Measurements from ENCODE around the gene CTSD. TPM values are rescaled to one million over a fixed set of nuclear protein-coding genes. Genes with fewer than 3 reads are reported as not detected.

Gene CTSD
- total and polyA plus RNA-seq, 9 donors: 89.0 to 545 (median 191) TPM

DNA sequence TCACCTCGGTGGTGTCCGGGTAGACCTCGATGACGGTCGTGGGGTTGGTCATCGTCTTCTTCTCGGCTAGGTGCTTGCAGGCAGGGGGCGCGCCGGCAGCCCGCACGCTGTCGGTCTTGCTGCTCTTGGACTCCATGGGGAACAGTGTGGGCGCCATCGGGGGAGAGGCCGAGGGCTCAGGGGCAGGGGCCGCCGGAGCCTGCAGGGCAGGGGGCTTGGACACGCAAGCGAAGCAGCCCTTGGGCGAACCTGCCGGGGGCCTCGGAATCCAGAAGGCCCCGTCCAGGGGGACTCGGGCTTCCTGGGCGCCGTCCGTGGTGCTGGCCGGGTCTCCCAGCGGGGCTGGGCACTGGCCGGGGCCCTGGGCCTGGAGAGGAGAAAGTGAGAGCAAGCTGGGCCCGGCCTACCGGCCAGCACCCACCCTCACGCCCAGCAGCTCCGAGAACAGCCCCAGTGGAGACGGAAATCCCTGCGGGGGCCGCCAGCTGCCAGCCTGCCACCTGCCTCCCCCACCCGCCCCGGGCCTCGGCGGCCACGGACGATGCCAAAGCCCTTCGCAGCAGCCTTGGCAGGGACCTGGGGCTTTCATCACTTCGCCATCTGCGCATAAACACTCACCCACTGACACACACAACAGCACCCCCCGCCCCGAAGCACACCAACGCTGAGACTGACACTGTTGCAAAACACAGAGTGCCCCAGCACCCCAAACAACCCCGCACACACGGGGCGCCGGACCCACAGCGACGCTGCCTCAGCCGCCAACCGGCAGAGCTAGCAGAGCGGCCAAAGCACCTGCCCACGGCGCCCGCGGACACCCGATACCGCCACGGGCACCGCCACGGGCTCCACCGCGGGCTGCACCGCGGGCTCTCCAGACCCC, 15.7 kb downstream of the CTSD start:
- intact Hi-C loops (cut with DNase I): no loop called here
- peaks cover 6% of the 10 kb centered on the region for H3K4me1 ChIP-seq (ENCODE audit: insufficient read depth)

DNA sequence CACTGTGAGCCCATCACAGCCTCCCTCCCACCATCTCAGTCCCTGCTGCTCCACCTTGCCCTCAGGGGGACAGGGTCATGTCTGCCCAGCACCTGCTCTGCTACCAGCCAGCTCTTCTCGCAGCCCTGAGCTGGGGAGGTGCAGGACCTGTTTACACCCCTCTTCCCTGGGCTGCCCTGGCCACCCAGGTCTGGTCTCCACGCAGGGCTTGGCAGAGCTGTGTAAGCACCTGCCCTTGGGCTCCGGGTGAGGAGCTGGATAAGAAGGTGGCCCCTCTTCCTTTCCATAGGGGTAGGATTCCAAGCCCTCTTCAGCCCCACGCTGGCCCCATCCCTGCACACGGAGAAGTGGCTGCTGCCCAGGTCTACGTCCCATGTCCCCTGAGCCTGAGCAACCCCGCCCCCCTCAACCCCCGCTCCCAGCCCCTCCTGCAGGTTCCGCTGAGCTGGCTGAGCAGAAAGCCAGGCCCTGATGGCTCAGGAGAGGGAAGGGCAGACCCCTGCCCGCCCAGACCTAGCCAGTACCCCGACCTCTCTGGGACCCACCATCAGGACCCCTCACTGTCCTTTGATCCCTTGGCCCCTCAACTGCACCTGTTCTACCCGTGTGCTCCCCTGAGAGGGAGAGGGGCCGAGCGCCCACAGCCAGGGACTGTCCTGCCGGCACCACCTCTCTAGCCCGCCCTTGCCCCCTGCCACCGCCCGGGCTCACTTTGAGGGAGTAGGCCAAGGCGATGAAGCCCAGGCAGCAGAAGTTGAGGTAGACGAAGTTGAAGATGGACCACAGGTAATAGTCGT, 16.6 kb downstream of the CTSD start:
- Histone ChIP-seq H3K4me3 (no peak overlapping the region), H3K27me3 (no peaks in the 10 kb centered on the region), H3K9me3 (no peaks in the 10 kb centered on the region), H3K27ac (no peak overlapping the region), H3K36me3 (no peaks in the 10 kb centered on the region), H3K4me1 (ENCODE audit: insufficient read depth) (peaks cover 6% of the 10 kb centered on the region)
- intact Hi-C loops (cut with DNase I): no loop called here
- no peak for DNase-seq
- 85 to 91% (median 90%) methylated on average over 20 to 21 of the region's 21 CpGs for WGBS, 3 donors
- TF ChIP-seq, protein P1, sequence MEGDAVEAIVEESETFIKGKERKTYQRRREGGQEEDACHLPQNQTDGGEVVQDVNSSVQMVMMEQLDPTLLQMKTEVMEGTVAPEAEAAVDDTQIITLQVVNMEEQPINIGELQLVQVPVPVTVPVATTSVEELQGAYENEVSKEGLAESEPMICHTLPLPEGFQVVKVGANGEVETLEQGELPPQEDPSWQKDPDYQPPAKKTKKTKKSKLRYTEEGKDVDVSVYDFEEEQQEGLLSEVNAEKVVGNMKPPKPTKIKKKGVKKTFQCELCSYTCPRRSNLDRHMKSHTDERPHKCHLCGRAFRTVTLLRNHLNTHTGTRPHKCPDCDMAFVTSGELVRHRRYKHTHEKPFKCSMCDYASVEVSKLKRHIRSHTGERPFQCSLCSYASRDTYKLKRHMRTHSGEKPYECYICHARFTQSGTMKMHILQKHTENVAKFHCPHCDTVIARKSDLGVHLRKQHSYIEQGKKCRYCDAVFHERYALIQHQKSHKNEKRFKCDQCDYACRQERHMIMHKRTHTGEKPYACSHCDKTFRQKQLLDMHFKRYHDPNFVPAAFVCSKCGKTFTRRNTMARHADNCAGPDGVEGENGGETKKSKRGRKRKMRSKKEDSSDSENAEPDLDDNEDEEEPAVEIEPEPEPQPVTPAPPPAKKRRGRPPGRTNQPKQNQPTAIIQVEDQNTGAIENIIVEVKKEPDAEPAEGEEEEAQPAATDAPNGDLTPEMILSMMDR (IDR thresholded peaks at IDR 0.05): no peak
- TF ChIP-seq EP300 (IDR thresholded peaks at IDR 0.05) (no peak), POLR2A (IDR thresholded peaks at IDR 0.05) (no peak)

More for the DNA sequence above, 15.7 kb downstream of the CTSD start:
- Histone ChIP-seq H3K9me3 (no peaks in the 10 kb centered on the region), H3K4me3 (no peak overlapping the region), H3K27ac (no peak overlapping the region), H3K36me3 (no peaks in the 10 kb centered on the region), H3K27me3 (no peaks in the 10 kb centered on the region)
- WGBS, 3 donors: 21 to 41% (median 30%) methylated on average over 62 to 72 of the region's 72 CpGs
- no peak for TF ChIP-seq POLR2A (IDR thresholded peaks at IDR 0.05)
- TF ChIP-seq, protein P1 (IDR thresholded peaks at IDR 0.05): no peak
- no peak for TF ChIP-seq EP300 (IDR thresholded peaks at IDR 0.05)
- no peak for DNase-seq

GRCh38 chr11:1746511-1746931, 17.2 kb downstream of the CTSD start:
- H3K4me3 ChIP-seq: no peak overlapping the region
- intact Hi-C loops (cut with DNase I): no loop called here
- no peak overlapping the region for H3K27ac ChIP-seq
- no peak for TF ChIP-seq EP300 (IDR thresholded peaks at IDR 0.05)
- TF ChIP-seq, protein P1 (IDR thresholded peaks at IDR 0.05): no peak
- no peak for TF ChIP-seq POLR2A (IDR thresholded peaks at IDR 0.05)
- no peaks in the 10 kb centered on the region for H3K9me3 ChIP-seq
- H3K36me3 ChIP-seq: no peaks in the 10 kb centered on the region
- DNase-seq: no peak
- no peaks in the 10 kb centered on the region for H3K27me3 ChIP-seq
- 73 to 79% (median 74%) methylated on average over 22 of the region's 22 CpGs for WGBS, 3 donors
- H3K4me1 ChIP-seq (ENCODE audit: insufficient read depth): peaks cover 6% of the 10 kb centered on the region

GRCh38 chr11:1745701-1746320, 17.9 kb downstream of the CTSD start:
- no peak overlapping the region for H3K27ac ChIP-seq
- H3K36me3 ChIP-seq: no peaks in the 10 kb centered on the region
- H3K27me3 ChIP-seq: no peaks in the 10 kb centered on the region
- H3K9me3 ChIP-seq: no peaks in the 10 kb centered on the region
- H3K4me1 ChIP-seq (ENCODE audit: insufficient read depth): peaks cover 5% of the 10 kb centered on the region
- WGBS, 3 donors: 90 to 92% (median 92%) methylated on average over 14 of the region's 14 CpGs
- intact Hi-C loops (cut with DNase I): no loop called here
- no peak for DNase-seq
- no peak overlapping the region for H3K4me3 ChIP-seq
- TF ChIP-seq POLR2A (IDR thresholded peaks at IDR 0.05): no peak
- TF ChIP-seq, protein P1 (IDR thresholded peaks at IDR 0.05): no peak
- no peak for TF ChIP-seq EP300 (IDR thresholded peaks at IDR 0.05)
